ENCODE results near the gene COL4A6.

The COL4A6 gene

GRCh38 chrX:108437349-108438109, 693 bp downstream of the COL4A6 start:
- no peak for TF ChIP-seq CTCF (IDR thresholded peaks at IDR 0.05; ENCODE audit: borderline replicate concordance, insufficient read depth, low read depth, low read length)
- H3K4me3 ChIP-seq (ENCODE audit: low read depth, low read length): no peak overlapping the region

GRCh38 chrX:108435261-108435660, 3.0 kb downstream of the COL4A6 start:
- no peak overlapping the region for H3K4me3 ChIP-seq (ENCODE audit: low read depth, low read length)
- no peak for TF ChIP-seq CTCF (IDR thresholded peaks at IDR 0.05; ENCODE audit: borderline replicate concordance, insufficient read depth, low read depth, low read length)

- TF ChIP-seq CTCF (IDR thresholded peaks at IDR 0.05; ENCODE audit: borderline replicate concordance, insufficient read depth, low read depth, low read length): no peak
Observed at GRCh38 chrX:108426262-108426661, 12.0 kb downstream of the COL4A6 start.

GRCh38 chrX:108420481-108420880, 17.7 kb downstream of the COL4A6 start:
- no peak for TF ChIP-seq CTCF (IDR thresholded peaks at IDR 0.05; ENCODE audit: borderline replicate concordance, insufficient read depth, low read depth, low read length)
- no peak overlapping the region for H3K4me3 ChIP-seq (ENCODE audit: low read depth, low read length)

More at GRCh38 chrX:108426262-108426661, 12.0 kb downstream of the COL4A6 start:
- H3K4me3 ChIP-seq (ENCODE audit: low read depth, low read length): no peak overlapping the region

GRCh38 chrX:108419401-108419800, 18.8 kb downstream of the COL4A6 start:
- no peak for TF ChIP-seq CTCF (IDR thresholded peaks at IDR 0.05; ENCODE audit: borderline replicate concordance, insufficient read depth, low read depth, low read length)
- no peak overlapping the region for H3K4me3 ChIP-seq (ENCODE audit: low read depth, low read length)

GRCh38 chrX:108417257-108417656, 21.0 kb downstream of the COL4A6 start:
- H3K4me3 ChIP-seq (ENCODE audit: low read depth, low read length): no peak overlapping the region
- no peak for TF ChIP-seq CTCF (IDR thresholded peaks at IDR 0.05; ENCODE audit: borderline replicate concordance, insufficient read depth, low read depth, low read length)

- no peak overlapping the region for H3K4me3 ChIP-seq (ENCODE audit: low read depth, low read length)
- no peak for TF ChIP-seq CTCF (IDR thresholded peaks at IDR 0.05; ENCODE audit: borderline replicate concordance, insufficient read depth, low read depth, low read length)
Observed at GRCh38 chrX:108415891-108416290, 22.3 kb downstream of the COL4A6 start.

Data from GM12875 (cell line).